ENCODE results near the gene NTSR1. TPM values are rescaled to one million over a fixed set of nuclear protein-coding genes. Genes with fewer than 3 reads are reported as not detected.
A peak's percentile ranks its signal among the peaks of the same experiment; 100 is the strongest.

NTSR1 gene
- total and polyA plus RNA-seq, 7 donors, result 0.60 to 54.0 (median 8.8) TPM; not detected in 1

DNA sequence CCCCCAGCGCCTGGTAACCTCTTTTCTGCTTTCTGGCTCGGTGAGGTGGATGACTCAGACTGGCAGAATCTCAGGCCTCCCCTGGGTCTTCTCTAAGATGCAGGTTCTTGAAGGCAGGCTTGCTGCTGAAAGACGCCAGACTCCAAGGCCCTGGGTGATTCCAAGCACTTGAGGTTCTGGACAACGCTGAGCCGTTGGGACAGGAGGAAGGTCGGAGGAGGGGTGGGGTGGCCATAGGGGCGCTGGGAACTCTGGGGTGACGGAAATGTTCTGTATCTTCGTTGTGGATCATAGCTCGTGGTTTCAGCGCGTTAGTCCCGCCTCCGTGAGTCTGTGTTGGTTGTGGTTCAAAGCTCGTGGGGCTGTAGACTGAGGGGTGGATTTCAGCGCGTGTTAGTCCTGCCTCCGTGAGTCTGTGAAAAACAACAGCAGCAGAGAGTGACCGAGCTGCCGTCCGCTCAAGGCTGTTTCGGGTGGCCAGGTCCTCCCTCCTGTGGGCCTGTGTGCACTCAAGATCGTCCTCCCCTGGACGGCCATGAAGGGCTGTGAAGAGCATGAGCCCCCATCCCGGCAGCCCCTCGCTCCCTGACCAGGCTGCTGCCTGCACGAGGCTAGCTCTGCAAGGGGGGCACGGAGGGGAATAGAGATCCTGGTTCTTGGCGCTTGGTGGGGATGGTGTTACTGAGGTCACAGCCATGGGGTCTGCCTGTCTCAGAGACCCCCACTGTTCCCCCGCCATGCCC is 7.7 kb downstream of the NTSR1 start:
- Histone ChIP-seq H3K36me3 (no peaks in the 10 kb centered on the region), H3K4me3 (peak overlapping the region in 2 of 4 donors; percentile 20 to 30), H3K4me1 (peaks cover 0 to 76% (median 73%) of the 10 kb centered on the region in 4 donors), H3K27ac (peak overlapping the region in 3 of 4 donors; percentile 79 to 96 (median 88)), H3K9me3 (peaks cover 0 to 11% (median 1%) of the 10 kb centered on the region in 4 donors), H3K27me3 (no peaks in the 10 kb centered on the region)
- WGBS, 2 donors, result 62 to 72% methylated on average over 30 of the region's 30 CpGs
- peak; percentile 83 for DNase-seq
- TF ChIP-seq POLR2A (IDR thresholded peaks at IDR 0.05) (no peak), POLR2AphosphoS5 (IDR thresholded peaks at IDR 0.05) (peak in 3 of 4 donors; percentile 59 to 81 (median 76)), EP300 (IDR thresholded peaks at IDR 0.05) (peak in 2 of 4 donors; percentile 44 to 50)
- intact Hi-C loops (cut with DNase I), result no loop called here

DNA sequence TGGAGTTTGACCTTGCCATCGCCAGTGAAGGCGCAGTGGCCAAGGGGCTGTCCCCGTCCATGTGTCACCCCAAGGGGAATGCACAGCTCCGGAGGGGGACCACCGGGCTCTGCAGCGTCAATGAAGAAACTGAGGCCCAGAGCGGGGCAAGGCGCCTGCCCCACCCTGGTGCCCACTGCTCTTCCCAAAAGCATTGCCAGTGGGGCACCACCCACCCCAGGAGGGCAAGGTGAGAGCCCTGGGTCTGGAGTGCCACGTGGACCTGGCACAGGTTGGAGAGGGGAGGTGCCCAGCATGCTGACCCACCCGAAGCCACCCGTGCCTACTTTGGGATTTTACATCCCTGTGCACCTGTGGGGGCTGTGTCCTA is 8.3 kb downstream of the NTSR1 start:
- Histone ChIP-seq H3K36me3 (no peaks in the 10 kb centered on the region), H3K4me3 (peak overlapping the region in 2 of 4 donors; percentile 20 to 30), H3K9me3 (peaks cover 0 to 12% (median 1%) of the 10 kb centered on the region in 4 donors), H3K27me3 (no peaks in the 10 kb centered on the region), H3K4me1 (peaks cover 0 to 76% (median 69%) of the 10 kb centered on the region in 4 donors), H3K27ac (peak overlapping the region in 3 of 4 donors; percentile 79 to 96 (median 88))
- WGBS, 2 donors, result 78 to 92% methylated on average over 11 of the region's 11 CpGs
- TF ChIP-seq POLR2A (IDR thresholded peaks at IDR 0.05) (no peak), POLR2AphosphoS5 (IDR thresholded peaks at IDR 0.05) (no peak), EP300 (IDR thresholded peaks at IDR 0.05) (no peak)
- TF ChIP-seq, protein P1, sequence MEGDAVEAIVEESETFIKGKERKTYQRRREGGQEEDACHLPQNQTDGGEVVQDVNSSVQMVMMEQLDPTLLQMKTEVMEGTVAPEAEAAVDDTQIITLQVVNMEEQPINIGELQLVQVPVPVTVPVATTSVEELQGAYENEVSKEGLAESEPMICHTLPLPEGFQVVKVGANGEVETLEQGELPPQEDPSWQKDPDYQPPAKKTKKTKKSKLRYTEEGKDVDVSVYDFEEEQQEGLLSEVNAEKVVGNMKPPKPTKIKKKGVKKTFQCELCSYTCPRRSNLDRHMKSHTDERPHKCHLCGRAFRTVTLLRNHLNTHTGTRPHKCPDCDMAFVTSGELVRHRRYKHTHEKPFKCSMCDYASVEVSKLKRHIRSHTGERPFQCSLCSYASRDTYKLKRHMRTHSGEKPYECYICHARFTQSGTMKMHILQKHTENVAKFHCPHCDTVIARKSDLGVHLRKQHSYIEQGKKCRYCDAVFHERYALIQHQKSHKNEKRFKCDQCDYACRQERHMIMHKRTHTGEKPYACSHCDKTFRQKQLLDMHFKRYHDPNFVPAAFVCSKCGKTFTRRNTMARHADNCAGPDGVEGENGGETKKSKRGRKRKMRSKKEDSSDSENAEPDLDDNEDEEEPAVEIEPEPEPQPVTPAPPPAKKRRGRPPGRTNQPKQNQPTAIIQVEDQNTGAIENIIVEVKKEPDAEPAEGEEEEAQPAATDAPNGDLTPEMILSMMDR (IDR thresholded peaks at IDR 0.05), result no peak
- intact Hi-C loops (cut with DNase I), result no loop called here
- no peak for DNase-seq

DNA sequence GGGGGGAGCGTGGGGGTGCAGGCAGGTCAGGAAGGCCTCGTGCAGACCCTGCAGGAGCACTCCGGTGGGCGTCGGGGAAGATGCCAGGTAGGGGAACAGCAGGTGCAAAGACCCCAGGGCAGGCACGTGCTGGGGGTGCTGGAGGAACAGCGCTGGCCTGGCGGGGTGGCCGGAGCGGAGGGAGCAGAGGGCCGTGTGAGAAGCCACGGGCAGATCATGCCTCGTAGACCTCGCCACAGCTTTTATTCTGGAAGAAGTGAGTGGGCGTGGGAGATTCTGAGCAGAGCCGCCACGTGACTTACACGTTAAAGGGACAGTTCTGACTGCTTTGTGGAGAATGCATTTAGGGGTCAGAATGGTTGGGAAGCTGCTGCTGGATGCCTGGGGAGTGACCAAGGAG is 9.3 kb downstream of the NTSR1 start:
- peaks cover 0 to 75% (median 67%) of the 10 kb centered on the region in 4 donors for H3K4me1 ChIP-seq
- H3K27ac ChIP-seq, result peak overlapping the region in 3 of 4 donors; percentile 79 to 96 (median 88)
- DNase-seq, result no peak
- H3K36me3 ChIP-seq, result no peaks in the 10 kb centered on the region
- WGBS, 2 donors, result 49 to 68% methylated on average over 18 of the region's 18 CpGs
- TF ChIP-seq POLR2A (IDR thresholded peaks at IDR 0.05) (no peak), POLR2AphosphoS5 (IDR thresholded peaks at IDR 0.05) (peak in 1 of 4 donors; percentile 48)
- peaks cover 0 to 12% (median 1%) of the 10 kb centered on the region in 4 donors for H3K9me3 ChIP-seq
- intact Hi-C loops (cut with DNase I), result no loop called here
- H3K4me3 ChIP-seq, result peak overlapping the region in 2 of 4 donors; percentile 25 to 30
- no peaks in the 10 kb centered on the region for H3K27me3 ChIP-seq

DNA sequence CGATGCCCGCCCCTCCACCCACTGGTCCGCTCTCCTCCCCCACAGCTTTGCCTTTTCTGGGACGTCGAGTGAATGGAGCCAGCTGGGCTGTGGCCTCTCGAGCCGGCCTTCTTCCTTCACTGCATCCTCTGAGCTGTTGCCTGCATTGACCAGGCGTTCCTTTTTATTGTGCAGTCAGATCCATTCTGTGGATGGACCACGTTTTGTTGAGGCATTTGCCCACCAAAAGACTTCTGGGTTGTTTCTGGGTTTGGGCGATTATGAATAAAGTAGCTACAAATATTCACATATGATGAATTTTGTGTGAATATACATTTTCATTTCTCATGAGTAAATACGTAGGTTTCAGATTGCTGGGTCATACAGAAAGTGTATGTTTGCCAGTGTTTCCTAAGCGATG is 9.9 kb downstream of the NTSR1 start:
- H3K27ac ChIP-seq, result peak overlapping the region in 3 of 4 donors; percentile 79 to 96 (median 88)
- TF ChIP-seq EP300 (IDR thresholded peaks at IDR 0.05) (no peak), POLR2A (IDR thresholded peaks at IDR 0.05) (no peak), POLR2AphosphoS5 (IDR thresholded peaks at IDR 0.05) (no peak)
- TF ChIP-seq, protein P1 (IDR thresholded peaks at IDR 0.05), result no peak
- DNase-seq, result no peak
- no peak overlapping the region for H3K4me3 ChIP-seq
- peaks cover 0 to 75% (median 68%) of the 10 kb centered on the region in 4 donors for H3K4me1 ChIP-seq
- H3K36me3 ChIP-seq, result no peaks in the 10 kb centered on the region
- peaks cover 0 to 12% (median 1%) of the 10 kb centered on the region in 4 donors for H3K9me3 ChIP-seq
- 69% methylated on average over 12 of the region's 12 CpGs for WGBS, 2 donors
- intact Hi-C loops (cut with DNase I), result no loop called here
- no peaks in the 10 kb centered on the region for H3K27me3 ChIP-seq

DNA sequence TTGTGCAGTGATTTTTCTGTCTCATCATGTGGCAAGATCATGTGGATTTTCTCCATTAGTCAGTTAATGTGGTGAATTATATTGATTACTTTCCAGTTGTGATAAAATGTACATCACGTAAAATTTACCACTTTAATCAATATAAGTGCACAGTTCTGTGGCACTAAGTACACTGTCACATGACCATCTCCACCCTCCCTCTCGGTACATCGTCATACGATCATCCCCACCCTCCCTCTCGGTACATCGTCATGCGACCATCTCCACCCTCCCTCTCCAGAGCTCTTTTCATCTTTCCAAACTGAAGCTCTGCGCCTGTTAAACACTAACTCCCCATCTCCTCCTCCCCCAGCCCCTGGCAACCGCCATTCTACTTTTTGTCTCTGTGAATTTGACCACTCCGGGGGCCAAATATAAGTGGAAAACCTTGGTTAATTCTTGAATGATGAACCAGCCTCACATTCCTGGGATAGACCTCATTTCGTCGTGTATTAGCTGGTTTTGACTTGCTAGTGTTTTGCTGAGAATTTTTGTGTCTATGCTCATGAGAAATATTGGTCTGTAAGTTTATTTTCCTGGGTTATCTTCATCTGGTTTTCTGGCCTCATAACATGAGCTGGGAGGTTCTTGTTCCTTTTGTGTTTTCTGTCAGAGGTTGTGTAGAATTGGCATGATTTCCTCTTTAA is 10.8 kb downstream of the NTSR1 start:
- no peak for DNase-seq
- Histone ChIP-seq H3K9me3 (peaks cover 0 to 12% (median 1%) of the 10 kb centered on the region in 4 donors), H3K36me3 (no peaks in the 10 kb centered on the region), H3K27me3 (no peaks in the 10 kb centered on the region), H3K27ac (peak overlapping the region in 2 of 4 donors; percentile 88 to 96), H3K4me3 (no peak overlapping the region), H3K4me1 (peaks cover 0 to 75% (median 68%) of the 10 kb centered on the region in 4 donors)
- no peak for TF ChIP-seq POLR2AphosphoS5 (IDR thresholded peaks at IDR 0.05)
- TF ChIP-seq, protein P1 (IDR thresholded peaks at IDR 0.05), result no peak
- no peak for TF ChIP-seq EP300 (IDR thresholded peaks at IDR 0.05)
- TF ChIP-seq POLR2A (IDR thresholded peaks at IDR 0.05), result no peak
- intact Hi-C loops (cut with DNase I), result no loop called here
- 67 to 88% methylated on average over 12 of the region's 12 CpGs for WGBS, 2 donors

Data from sigmoid colon (tissue), 7 donors.